Stimulated activated naive CD4-positive, alpha-beta T cell treated with Interleukin-2 at 50 U/mL for 16 hours (primary cell): ENCODE measurements around the gene C2orf69.

Experiments
- DNase-seq: peaks from one replicate; lab custom pipeline; 2025; lab: John Stamatoyannopoulos, UW

The C2orf69 gene

GRCh38 chr2:199911052-199911876 is at the start of gene C2orf69:
TSS of gene C2orf69 (plus strand) at chr2:199911293. CDS start at chr2:199911439, 146 bp downstream.
- DNase-seq, result peak; percentile 91

DNA sequence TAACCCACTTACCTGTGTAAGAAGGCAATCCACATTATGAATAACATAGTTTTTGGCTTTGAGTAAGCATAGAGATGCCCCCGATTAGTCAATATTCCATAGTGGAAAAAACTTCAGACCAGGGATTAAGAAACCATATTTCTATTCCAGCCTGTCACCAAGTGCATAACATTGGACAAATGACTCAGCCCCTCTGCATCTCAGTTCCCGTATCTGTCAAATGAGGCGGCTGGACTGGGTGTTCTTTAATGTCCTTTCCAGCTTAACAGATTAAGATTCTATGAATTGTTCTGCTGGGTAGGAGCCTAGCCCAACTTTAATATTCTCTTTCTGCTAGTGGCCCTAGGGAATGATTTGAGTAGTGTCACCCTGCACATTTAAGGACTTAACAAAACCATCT is 48.3 kb upstream of the C2orf69 start:
- no peak for DNase-seq

GRCh38 chr2:199865905-199866304 is 45.2 kb upstream of the C2orf69 start:
- no peak for DNase-seq

GRCh38 chr2:199868431-199869226 is 42.5 kb upstream of the C2orf69 start:
- DNase-seq, result no peak

DNA sequence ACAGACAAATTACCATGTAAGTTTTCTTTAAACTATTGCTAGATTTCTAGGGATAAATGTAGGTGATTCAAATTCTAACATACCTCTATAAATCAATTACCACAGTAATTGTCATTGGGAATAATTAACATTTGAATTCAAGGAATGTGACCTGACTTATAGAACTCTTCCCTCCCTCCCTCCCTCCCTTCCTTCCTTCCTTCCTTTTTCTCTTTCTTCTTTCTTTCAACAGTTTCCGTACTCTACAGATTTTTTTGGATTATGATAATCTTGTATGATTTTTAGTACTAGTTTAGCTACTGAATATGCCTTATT is 41.9 kb upstream of the C2orf69 start:
- DNase-seq, result no peak

DNA sequence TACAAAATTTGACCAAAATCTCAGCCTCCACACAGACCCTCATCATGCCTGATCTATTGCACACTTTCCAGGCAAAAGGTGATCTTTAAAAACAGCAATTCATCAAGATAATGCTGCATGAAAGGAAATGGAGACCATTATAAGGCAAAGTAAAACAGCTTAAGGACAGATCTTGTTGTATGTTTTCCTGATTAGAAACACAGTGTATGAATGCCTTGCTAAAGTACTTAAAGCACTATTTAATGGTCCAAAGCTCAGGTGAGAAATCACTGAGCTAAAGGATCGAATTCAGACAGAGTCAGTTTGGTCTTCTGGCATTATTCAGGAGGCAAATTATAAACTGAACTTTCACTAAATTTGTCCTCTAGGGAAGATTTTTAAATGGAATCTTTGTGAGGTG is 41.4 kb upstream of the C2orf69 start:
- DNase-seq, result no peak

DNA sequence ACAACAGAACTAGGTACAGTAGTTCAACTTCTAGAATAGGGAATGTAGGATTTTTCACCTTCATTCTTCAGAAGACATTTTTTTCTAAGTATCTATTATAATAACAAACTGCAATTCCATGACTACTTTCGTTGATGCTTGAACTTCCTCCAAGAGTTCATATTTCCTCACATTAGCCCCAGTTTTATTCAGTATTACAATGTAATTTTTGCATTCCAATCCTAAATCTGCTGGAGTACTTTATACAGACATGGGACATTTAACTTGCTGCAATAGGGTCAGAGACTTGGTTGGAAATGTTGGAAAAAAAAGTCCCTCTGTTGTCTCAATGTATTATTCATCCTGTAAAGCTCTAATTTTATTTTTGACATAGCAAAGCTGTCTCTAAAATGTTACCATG is 40.5 kb upstream of the C2orf69 start:
- no peak for DNase-seq

- no peak for DNase-seq
Measured at GRCh38 chr2:199874209-199874608, 36.9 kb upstream of the C2orf69 start.

GRCh38 chr2:199875400-199875799 is 35.7 kb upstream of the C2orf69 start:
- no peak for DNase-seq

DNA sequence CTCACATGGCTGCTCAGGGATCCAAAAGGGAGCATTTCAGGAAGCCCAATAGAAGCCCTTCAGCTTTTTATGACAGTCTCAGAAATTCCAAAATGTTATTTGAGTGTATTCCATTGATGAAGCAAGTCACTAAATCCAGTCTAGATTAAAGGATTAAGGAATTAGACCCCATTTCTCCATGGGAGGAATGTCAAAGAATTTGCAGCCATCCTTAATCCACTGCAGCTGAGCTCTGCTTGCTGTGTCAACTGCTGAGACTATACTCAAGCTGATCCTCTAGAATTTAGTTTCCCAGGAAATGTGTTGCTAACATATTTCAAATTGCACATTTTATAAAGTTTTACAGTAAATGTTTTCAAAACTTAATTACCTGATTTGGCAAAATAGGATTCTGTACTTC is 28.4 kb upstream of the C2orf69 start:
- DNase-seq, result no peak

- no peak for DNase-seq
Measured at GRCh38 chr2:199883474-199884212, 27.4 kb upstream of the C2orf69 start.

DNA sequence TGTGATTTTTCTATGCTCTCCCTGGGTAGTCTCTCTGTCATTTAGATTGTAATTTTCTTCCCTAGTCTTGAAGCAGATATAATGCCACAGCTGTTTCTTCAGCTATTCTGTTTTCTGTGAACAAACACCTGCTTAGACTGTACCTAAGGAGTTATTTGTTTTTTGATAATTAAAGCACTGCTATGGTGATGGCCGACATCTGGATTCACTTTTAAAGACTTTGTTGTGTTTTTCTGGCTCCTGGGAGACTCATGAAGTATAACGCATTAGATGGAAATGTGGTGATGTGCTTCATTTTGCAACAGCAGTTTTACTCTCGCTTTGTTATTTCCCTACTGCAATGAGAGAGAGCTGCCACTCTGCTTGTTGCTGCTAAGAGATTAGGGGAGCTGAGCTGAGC is 15.7 kb upstream of the C2orf69 start:
- DNase-seq, result no peak

DNA sequence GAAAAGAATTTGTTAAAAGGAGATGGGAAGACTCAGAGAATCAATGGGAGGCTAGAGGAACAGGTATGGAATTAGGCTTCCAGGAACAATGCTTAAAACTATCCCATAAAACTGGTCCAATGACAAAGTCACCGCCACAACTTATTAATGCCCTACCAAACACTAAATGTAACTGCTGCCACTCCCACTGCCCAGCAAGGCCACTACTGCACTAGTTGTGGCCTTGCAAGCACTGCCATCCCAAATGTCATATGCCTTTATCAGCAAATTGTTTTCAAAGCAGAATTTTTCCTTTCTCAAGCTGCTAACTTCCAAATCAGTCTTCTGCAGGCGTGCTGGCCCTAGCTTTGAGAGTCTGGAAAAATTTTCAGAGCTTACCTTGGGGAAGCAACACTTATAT is 14.5 kb upstream of the C2orf69 start:
- DNase-seq, result no peak

- DNase-seq, result no peak
Measured at GRCh38 chr2:199901942-199902341, 9.2 kb upstream of the C2orf69 start.

DNA sequence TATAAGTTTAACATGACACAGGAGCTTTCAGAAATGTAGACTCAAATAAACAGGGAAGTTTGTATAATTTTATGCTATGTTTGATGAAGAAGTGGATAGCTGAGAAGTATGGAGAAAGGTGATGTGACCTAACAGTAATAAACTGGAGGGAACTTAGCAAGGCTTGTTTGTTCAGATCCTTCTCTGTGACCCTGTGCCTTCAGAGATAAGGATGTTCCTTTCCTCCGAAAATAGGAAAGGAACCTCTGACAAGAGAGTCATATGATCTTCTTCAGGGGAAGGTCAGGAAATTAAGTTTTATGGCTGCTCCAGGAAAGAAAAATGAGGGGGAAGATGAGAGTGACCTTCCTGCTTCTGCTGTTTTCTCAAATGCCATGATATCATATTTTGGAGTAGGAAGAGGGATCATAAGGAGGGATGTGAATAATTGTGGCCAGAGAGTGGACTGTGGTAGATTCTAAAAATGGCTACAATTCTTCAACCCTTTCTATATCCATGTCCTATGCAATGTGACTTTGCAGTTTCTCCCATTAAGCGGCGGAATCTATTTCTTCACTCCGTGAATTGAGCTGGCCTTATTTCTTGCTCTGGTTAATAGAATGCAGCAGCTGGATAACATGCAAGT is 8.5 kb upstream of the C2orf69 start:
- no peak for DNase-seq

DNA sequence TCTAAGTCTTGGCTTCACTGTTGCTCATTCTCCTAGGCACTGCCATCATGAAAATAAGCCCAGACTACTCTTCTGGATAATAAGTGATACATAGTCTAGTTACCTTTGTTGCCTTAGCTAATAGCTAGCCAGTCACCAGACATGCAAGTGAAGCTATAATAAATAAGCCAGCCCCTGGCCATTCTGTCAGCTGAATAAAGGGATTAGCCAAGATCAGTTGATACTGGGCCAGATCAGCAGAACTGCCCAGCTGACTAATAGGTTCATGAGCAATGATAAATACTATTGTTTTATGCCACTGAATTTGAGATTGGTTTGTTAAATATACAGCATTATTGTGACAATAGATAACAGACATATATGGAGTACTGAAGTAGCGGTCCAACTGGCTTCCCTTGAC is 8.0 kb upstream of the C2orf69 start:
- DNase-seq, result no peak

DNA sequence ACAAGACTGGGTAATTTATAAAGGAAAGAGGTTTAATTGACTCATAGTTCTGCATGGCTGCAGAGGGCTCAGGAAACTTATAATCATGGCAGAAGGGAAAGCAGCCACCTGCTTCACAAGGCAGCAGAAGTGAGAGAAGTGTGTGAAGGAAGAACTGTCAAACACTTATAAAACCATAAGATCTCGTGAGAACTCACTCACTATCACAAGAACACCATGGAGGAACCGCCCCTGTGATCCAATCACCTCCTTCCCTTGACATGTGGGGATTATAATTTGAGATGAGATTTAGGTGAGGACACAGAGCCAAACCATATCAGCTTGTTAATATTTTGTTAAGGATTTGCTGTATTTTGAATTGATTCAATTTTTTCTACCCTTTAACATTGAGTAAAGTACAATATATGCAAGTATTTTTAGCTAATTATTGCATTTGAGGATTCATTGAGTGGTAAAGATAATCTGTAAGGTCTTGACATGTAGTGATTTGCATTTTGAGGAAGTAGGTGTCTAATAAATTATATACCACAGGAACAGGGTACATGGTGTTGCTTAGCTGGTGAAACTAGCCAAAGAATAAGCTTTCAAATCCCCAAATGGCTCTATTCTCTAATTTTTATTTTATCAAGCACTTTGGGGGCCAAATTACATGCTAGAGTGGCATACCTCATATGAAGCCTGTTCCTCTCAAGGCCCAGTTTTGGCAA is 3.9 kb upstream of the C2orf69 start:
- no peak for DNase-seq

DNA sequence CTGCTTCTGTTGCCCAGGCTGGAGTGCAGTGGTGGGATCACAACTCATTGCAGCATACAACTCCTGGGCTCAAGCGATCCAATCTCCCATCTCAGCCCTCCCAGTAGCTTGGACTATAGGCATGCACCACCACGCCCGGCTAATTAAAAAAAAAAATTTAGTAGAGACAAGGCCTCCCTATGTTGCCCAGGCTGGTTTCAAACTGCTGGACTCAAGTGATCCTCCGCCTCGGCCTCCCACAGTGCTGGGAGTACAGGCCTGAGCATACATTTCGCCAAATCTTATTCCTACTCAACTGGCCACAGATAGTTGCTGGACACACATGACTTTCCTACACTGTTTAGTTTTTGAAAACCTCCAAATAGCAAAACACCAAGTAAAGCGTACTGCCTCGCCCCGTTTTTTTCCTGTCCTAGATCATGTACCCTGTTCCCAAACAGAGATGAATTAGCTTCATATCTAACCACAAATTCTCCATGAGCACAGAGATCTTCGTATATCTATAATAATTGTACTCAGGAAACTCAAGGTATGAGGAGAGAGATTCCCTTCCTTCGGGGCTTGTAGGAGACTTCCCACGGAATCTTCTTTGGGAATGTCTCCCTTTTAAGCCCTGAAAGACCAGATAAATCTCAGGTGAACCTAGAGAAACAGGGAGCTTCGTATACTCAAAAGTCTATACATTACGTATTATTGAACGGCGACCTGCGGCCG is 598 bp upstream of the C2orf69 start:
- DNase-seq, result no peak

DNA sequence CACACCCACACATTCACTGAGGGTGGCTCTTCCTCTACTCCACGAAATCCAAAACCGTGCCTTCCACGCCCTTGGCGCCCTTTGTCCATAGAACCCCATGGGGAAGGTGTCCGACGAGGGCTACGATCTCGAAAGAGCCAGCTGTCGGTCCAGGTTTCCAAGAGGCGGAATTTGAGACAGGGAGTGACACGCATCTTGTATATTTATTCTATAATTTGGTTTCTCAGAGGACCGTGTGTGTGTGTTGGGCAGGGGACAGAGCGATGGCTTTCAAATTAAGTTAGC is 726 bp downstream of the C2orf69 start:
- no peak for DNase-seq

DNA sequence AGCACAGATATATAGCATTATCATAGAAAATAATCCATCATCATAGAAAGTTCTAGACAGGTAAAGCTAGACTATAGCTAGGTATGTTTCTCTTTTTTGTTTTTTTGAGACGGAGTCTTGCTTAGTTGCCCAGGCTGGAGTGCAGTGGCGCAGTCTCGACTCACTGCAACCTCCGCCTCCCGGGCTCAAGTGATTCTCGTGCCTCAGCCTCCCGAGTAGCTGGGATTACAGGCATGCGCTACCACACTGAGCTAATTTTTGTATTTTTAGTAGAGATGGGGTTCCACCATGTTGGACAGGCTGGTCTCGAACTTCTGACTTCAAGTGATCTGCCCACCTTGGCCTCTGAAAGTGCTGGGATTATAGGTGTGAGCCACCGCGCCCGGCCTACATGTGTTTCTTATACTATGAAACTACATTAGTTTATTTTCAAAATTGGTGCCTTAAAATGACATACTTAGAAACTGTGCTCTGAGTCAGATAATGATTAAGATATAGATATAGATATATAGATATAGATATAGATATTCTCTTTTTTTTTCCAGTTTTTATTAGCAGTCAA is 1.5 kb downstream of the C2orf69 start:
- peak; percentile 3 for DNase-seq

GRCh38 chr2:199914372-199914958 is 3.4 kb downstream of the C2orf69 start:
- DNase-seq, result no peak
